ENCODE data around the gene SSBP1.

- TF ChIP-seq CTCF (conservative IDR thresholded peaks at IDR 0.05; ENCODE audit: low read depth, low read length) (no peak), EZH2 (IDR thresholded peaks at IDR 0.05; ENCODE audit: low read length, unreplicated experiment) (no peak), EZH2phosphoT487 (IDR thresholded peaks at IDR 0.05; ENCODE audit: borderline replicate concordance, low read length) (no peak)
These were observed 45.1 kb upstream of the SSBP1 start for GRCh38 chr7:141693082-141693481.
